K562 (cell line): ENCODE results near the gene SV2C. TPM values are rescaled to one million over a fixed set of nuclear protein-coding genes. Genes with fewer than 3 reads are reported as not detected.

Experiments
- ATAC-seq: fragments of 200-7000 bp; cut with Tn5 transposase; 3 replicates; pipeline ENCODE4 v1.9.1; 2020; ENCODE audit warnings: moderate library complexity
- BruUV-seq: library from RNA; stranded (reverse); fragments of 400-500 nt; replicated peaks from 2 replicates; lab custom pipeline; 2021; lab: Mats Ljungman, UMichigan
- CTCF ChIA-PET: fragments of 300-600 bp; formaldehyde crosslinking; extraction: SDS; loops from one replicate; lab custom pipeline; 2021; ENCODE audit warnings: low intra/inter-chr PET ratio; lab: Yijun Ruan, JAX
- POLR2A ChIA-PET: fragments of 300-600, 350-650 bp; sonication (Branson Sonifier 250); formaldehyde crosslinking; extraction: SDS; loops from one replicate; lab custom pipeline; 2021; ENCODE audit warnings: antibody characterized with exemption, inconsistent platforms; lab: Yijun Ruan, JAX
- DNase-seq, 4 experiments: peaks; one replicate each; pipeline versions ENCODE4 v3.0.0 to v3.0.0-alpha.2; 2011 to 2018; ENCODE audit warnings: low spot score in 3 of 4, mixed read lengths in 3 of 4; ENCODE audit errors: extremely low read depth in 1 of 4
- FAIRE-seq: peaks from 2 replicates; lab custom pipeline; 2011; peaks lifted over from hg19 to GRCh38; lab: Jason Lieb, UNC
- H2AFZ ChIP-seq: 2 replicates; pipeline ENCODE4 v1.6.0; 2011; ENCODE audit warnings: low read depth, low read length, control low read depth, inconsistent platforms
- H3K27ac ChIP-seq: fragments of 200-600 bp; 3 replicates; pipeline ENCODE4 v1.8.0; 2011; ENCODE audit warnings: low read depth, mild to moderate bottlenecking, control low read depth, inconsistent platforms, low read length, moderate library complexity, mixed read lengths; ENCODE audit errors: extremely low read depth
- H3K27me3 ChIP-seq, 2 experiments: fragments of 300-600 bp in 1 of 2; 2 replicates in 1 of 2; 3 replicates in 1 of 2; pipeline versions ENCODE4 v1.6.0 to v1.8.0; 2011; ENCODE audit warnings: inconsistent platforms in 2 of 2, low read length in 2 of 2, mild to moderate bottlenecking in 1 of 2, mixed read lengths in 1 of 2, moderate library complexity in 1 of 2; ENCODE audit not compliant: control insufficient read depth in 2 of 2, insufficient read depth in 2 of 2
- H3K36me3 ChIP-seq: fragments of 300-600 bp; 3 replicates; pipeline ENCODE4 v1.8.0; 2011; ENCODE audit warnings: mild to moderate bottlenecking, low read length, inconsistent platforms; ENCODE audit not compliant: control insufficient read depth, insufficient read depth
- H3K4me1 ChIP-seq, 2 experiments: fragments of 200-600 bp in 1 of 2; replicated peaks in 1 of 2; 2 replicates in 1 of 2; 3 replicates in 1 of 2; pipeline versions ENCODE4 v1.5.1 to v1.8.0; 2011; ENCODE audit warnings: inconsistent platforms in 2 of 2, low read length in 2 of 2, mild to moderate bottlenecking in 1 of 2, mixed read lengths in 1 of 2, moderate library complexity in 1 of 2; ENCODE audit not compliant: control insufficient read depth in 2 of 2, insufficient read depth in 2 of 2
- H3K4me2 ChIP-seq: 2 replicates; pipeline ENCODE4 v1.6.1; 2011; ENCODE audit warnings: low read length, control low read depth, inconsistent platforms, mixed read lengths; ENCODE audit not compliant: insufficient read depth
- H3K4me3 ChIP-seq: fragments of 200-600 bp; sonication (generic), shearing (Covaris generic); 2 replicates; pipeline ENCODE4 v1.5.1; 2016; ENCODE audit warnings: control low read depth, inconsistent platforms
- H3K79me2 ChIP-seq: fragments of 200-600 bp; 3 replicates; pipeline ENCODE4 v1.8.0; 2011; ENCODE audit warnings: low read length, inconsistent platforms; ENCODE audit not compliant: control insufficient read depth, insufficient read depth
- H3K9ac ChIP-seq, 2 experiments: 2 replicates each; pipeline versions ENCODE4 v1.6.0 to v1.6.1; 2011; ENCODE audit warnings: low read depth in 2 of 2, low read length in 2 of 2, control low read depth in 1 of 2, inconsistent platforms in 1 of 2, mild to moderate bottlenecking in 1 of 2, mixed read lengths in 1 of 2; ENCODE audit not compliant: insufficient read depth in 1 of 2
- H3K9me1 ChIP-seq: one replicate; pipeline ENCODE4 v1.6.0; 2011; ENCODE audit warnings: inconsistent platforms, mild to moderate bottlenecking, low read length, moderate library complexity; ENCODE audit not compliant: control insufficient read depth, insufficient read depth
- H3K9me3 ChIP-seq: replicated peaks from 2 replicates; pipeline ENCODE4 v1.5.1; 2011; ENCODE audit warnings: low read depth, low read length, inconsistent platforms; ENCODE audit not compliant: control insufficient read depth, insufficient read depth
- H4K20me1 ChIP-seq: replicated peaks from 2 replicates; pipeline ENCODE4 v1.6.1; 2011; ENCODE audit warnings: low read length, inconsistent platforms, mixed read lengths; ENCODE audit not compliant: control insufficient read depth, insufficient read depth
- DMBX1 ChIP-seq: fragments of 250-450 bp; sonication (Bioruptor Pico); IDR thresholded peaks from 2 replicates; pipeline ENCODE4 v1.8.0; 2022; ENCODE audit warnings: inconsistent platforms, mild to moderate bottlenecking, moderate library complexity, borderline replicate concordance
- NELFE ChIP-seq: IDR thresholded peaks from 2 replicates; pipeline ENCODE4 v1.6.1; 2011; ENCODE audit warnings: mild to moderate bottlenecking; ENCODE audit not compliant: insufficient read depth, insufficient read length
- PTRF ChIP-seq: fragments of 450-650 bp; IDR thresholded peaks from 2 replicates; pipeline ENCODE4 v1.6.1; 2016; ENCODE audit warnings: mild to moderate bottlenecking, missing genetic modification characterization, missing compliant biosample characterization
- ZKSCAN8 ChIP-seq: fragments of 200-800 bp; sonication (Bioruptor generic); IDR thresholded peaks from 2 replicates; pipeline ENCODE4 v1.6.1; 2016; ENCODE audit warnings: missing genetic modification characterization, missing compliant biosample characterization
- ZNF224 ChIP-seq: sonication (generic); formaldehyde crosslinking; IDR thresholded peaks from 2 replicates; pipeline ENCODE4 v1.8.0; 2022; ENCODE audit warnings: mild to moderate bottlenecking, missing genetic modification reagents
- WGBS: fragments of 100-300 bp; shearing (Covaris generic); methylation state at CpG from one replicate; pipeline ENCODE4 v1.1.6; 2016; ENCODE audit warnings: low coverage, mixed read lengths; ENCODE audit not compliant: insufficient coverage; ENCODE audit errors: missing lambda C conversion rate; 5-methylcytosine and 5-hydroxymethylcytosine counted together
- in situ Hi-C: fragments of 300-500 bp; cut with MboI; formaldehyde crosslinking; loops from 4 replicates; pipeline ENCODE4 v1.15.0; 2018; ENCODE audit warnings: inconsistent platforms, mixed read lengths
- intact Hi-C: fragments of 100-400 bp; cut with micrococcal nuclease; formaldehyde crosslinking; loops from 2 replicates; pipeline ENCODE4 v1.14.2; 2022
- polyA plus RNA-seq, 8 experiments: library from polyadenylated mRNA; depleted of rRNA in 4 of 8; stranded (reverse) in 5 of 8; unstranded in 3 of 8; fragments of >200 nt; fragmentation: Nextera tagmentation in 2 of 8; fragmentation: Illumina TruSeq in 1 of 8; extraction: Ambion mirVana in 2 of 8; extraction: Trizol in 1 of 8; gene quantifications; 2 replicates each; pipeline versions ENCODE4 v1.2.1 to v1.2.3, GENCODE V29; 2011 to 2014; ENCODE audit warnings: inconsistent platforms in 1 of 8, missing spikeins in 1 of 8
- total RNA-seq, 7 experiments: library from RNA; depleted of rRNA in 6 of 7; stranded (reverse); fragments of >200 nt in 6 of 7; fragmentation: Illumina TruSeq in 2 of 7; extraction: Trizol in 2 of 7; gene quantifications; 2 replicates each; pipeline versions ENCODE4 v1.2.1 to v1.2.3, GENCODE V29; 2011 to 2021; ENCODE audit warnings: low replicate concordance in 1 of 7

The SV2C gene
- total and polyA plus RNA-seq, 9 of the 15 experiments (the other 6 are each of a cell fraction or from before 2014, with no cell fraction given), result 0.05 TPM; not detected in 8

DNA sequence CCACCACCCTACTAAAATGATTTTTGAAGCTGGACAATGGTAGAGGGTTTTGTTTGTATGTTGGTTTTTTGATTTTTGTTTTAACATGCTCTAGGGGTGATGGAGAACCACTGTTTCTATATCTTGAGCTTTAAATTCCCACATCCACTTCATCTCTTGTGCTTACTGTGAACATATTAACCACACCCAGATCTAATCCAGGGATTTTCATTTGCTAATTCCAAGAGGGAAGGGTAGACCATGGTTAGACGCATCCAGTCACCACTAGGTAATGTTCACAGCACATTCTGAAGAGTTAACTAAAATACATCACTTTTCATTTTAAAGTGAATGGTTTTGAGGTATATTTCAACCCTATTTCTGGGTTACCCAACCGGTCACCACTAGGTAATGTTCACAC, 283.4 kb downstream of the SV2C start:
- FAIRE-seq (no peak), ATAC-seq (no peak), DNase-seq (no peak)
- H3K9ac ChIP-seq, result no peak overlapping the region
- no peaks in the 10 kb centered on the region for H3K79me2 ChIP-seq
- POLR2A ChIA-PET, result interaction anchor here (0.6 kb wide), 1 partner anchor 23 kb away, joined by 3 read pairs; no protein-coding TSS in a partner anchor
- no peaks in the 10 kb centered on the region for H4K20me1 ChIP-seq
- H3K9me3 ChIP-seq, result no peaks in the 10 kb centered on the region
- no peaks in the 10 kb centered on the region for H3K9me1 ChIP-seq
- no peak overlapping the region for H3K4me3 ChIP-seq
- 74% methylated on average over 2 of the region's 2 CpGs for WGBS
- no peaks in the 10 kb centered on the region for H3K36me3 ChIP-seq
- H3K27me3 ChIP-seq, result no peaks in the 10 kb centered on the region
- intact Hi-C loops (no loop called here), in situ Hi-C loops (no loop called here)
- H3K4me1 ChIP-seq, result peaks cover 11 to 46% of the 10 kb centered on the region in 2 experiments
- CTCF ChIA-PET, result no interaction called here
- H3K27ac ChIP-seq, result no peak overlapping the region
- no TSS peak for BruUV-seq
- no peak overlapping the region for H3K4me2 ChIP-seq
- no peak overlapping the region for H2AFZ ChIP-seq
- TF ChIP-seq ZNF224 (CRISPR knock-in tag) (no peak), ZKSCAN8 (CRISPR knock-in tag) (no peak), PTRF (tag) (no peak), DMBX1 (CRISPR knock-in tag) (no peak), NELFE (no peak)
